Hematopoietic multipotent progenitor cell treated with erythropoietin and hydrocortisone succinate and interleukin-3 and kit ligand, for 15 days (in vitro differentiated cells): Measurements from ENCODE around the gene GJB3.

Source experiments
- DNase-seq: peaks from one replicate; pipeline ENCODE4 v3.0.0-alpha.2; 2015; ENCODE audit warnings: low spot score

GJB3 gene

GRCh38 chr1:34825455-34826091, 44.6 kb downstream of the GJB3 start:
- no peak for DNase-seq

- DNase-seq, result no peak
These were observed 46.4 kb downstream of the GJB3 start for GRCh38 chr1:34827341-34827941.

- no peak for DNase-seq
These were observed 47.6 kb downstream of the GJB3 start for GRCh38 chr1:34828611-34829010.

GRCh38 chr1:34829250-34829649, 48.2 kb downstream of the GJB3 start:
- no peak for DNase-seq

GRCh38 chr1:34831721-34832246, 50.8 kb downstream of the GJB3 start:
- DNase-seq, result no peak

- DNase-seq, result no peak
These were observed 52.7 kb downstream of the GJB3 start for GRCh38 chr1:34833711-34834110.
